Neural progenitor cell (in vitro differentiated cells): ENCODE data around the gene MC1R.

ENCODE experiments used
- EZH2 ChIP-seq: fragments of 200-600 bp; sonication (generic); IDR thresholded peaks from 2 replicates; pipeline ENCODE4 v1.6.1; 2017; ENCODE audit warnings: antibody characterized with exemption, mild to moderate bottlenecking, moderate library complexity
- TF ChIP-seq, protein P1 (sequence below): fragments of 200-600 bp; sonication (generic); IDR thresholded peaks from 2 replicates; pipeline ENCODE4 v1.5.1; 2017; ENCODE audit warnings: antibody characterized with exemption, mild to moderate bottlenecking

DNA sequence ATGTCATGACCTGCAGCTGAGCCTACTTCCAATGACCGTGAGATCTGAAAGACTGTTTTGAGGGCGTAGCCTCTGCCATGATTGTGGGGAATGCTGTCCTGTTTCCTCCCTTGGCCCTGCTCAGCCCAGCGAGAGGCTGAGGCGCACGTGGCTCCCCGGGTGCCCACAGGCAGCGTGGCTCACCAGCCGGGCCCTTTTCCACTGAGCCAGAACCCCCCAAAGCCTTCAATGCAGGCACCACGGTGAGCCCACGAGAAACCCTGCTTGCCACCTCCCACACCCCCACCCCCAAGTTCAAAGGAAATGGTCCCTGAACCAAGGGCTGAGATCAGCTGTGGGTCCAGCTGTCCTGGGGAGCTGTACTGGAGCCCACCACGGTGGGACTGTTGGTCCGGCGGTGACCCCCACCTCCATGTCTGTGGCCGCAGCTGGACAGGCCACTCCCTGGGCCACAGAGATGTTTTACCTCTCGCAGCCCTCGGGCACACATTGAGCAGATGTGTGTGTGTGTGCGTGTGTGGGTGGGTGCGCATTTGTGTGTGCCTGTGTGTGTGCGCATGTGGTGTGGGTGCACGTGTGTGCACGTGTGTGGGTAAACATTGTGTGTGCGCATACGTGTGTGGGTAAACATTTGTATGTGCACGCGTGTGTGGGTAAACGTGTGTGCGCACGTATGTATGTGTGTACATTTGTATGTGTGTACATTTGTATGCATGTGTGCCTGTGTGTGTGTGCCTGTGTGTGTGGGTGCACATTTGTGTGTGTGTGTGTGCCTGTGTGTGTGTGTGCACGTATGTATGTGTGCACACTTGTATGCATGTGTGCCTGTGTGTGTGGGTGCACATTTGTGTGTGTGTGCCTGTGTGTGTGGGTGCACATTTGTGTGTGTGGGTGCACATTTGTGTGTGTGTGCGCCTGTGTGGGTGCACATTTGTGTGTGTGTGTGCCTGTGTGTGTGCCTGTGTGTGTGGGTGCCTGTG lies 5.0 kb upstream of the MC1R start:
- TF ChIP-seq, protein P1, sequence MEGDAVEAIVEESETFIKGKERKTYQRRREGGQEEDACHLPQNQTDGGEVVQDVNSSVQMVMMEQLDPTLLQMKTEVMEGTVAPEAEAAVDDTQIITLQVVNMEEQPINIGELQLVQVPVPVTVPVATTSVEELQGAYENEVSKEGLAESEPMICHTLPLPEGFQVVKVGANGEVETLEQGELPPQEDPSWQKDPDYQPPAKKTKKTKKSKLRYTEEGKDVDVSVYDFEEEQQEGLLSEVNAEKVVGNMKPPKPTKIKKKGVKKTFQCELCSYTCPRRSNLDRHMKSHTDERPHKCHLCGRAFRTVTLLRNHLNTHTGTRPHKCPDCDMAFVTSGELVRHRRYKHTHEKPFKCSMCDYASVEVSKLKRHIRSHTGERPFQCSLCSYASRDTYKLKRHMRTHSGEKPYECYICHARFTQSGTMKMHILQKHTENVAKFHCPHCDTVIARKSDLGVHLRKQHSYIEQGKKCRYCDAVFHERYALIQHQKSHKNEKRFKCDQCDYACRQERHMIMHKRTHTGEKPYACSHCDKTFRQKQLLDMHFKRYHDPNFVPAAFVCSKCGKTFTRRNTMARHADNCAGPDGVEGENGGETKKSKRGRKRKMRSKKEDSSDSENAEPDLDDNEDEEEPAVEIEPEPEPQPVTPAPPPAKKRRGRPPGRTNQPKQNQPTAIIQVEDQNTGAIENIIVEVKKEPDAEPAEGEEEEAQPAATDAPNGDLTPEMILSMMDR = no peak
- TF ChIP-seq EZH2 = no peak
